HEK293 (cell line): ENCODE data around the gene SLC1A2.

ENCODE experiments used
- CTCF ChIA-PET: fragments of 350-600 bp; formaldehyde crosslinking; extraction: SDS; loops from one replicate; lab custom pipeline; 2021; ENCODE audit warnings: antibody characterized with exemption; lab: Yijun Ruan, JAX
- POLR2A ChIA-PET: fragments of 300-600 bp; formaldehyde crosslinking; extraction: SDS; loops from one replicate; lab custom pipeline; 2020; ENCODE audit warnings: antibody characterized with exemption, inconsistent platforms; lab: Yijun Ruan, JAX
- H3K27ac ChIP-seq: fragments of 200-500 bp; sonication (Bioruptor generic); 2 replicates; pipeline ENCODE4 v1.5.1; 2014; ENCODE audit warnings: low read depth, low read length, control low read depth, inconsistent platforms; ENCODE audit errors: extremely low read depth
- H3K36me3 ChIP-seq, 2 experiments: fragments of 200-500 bp in 1 of 2; sonication (Bioruptor generic) in 1 of 2; 1 replicate in 1 of 2; 2 replicates in 1 of 2; pipeline ENCODE4 v1.5.1; 2014 to 2017; ENCODE audit warnings: inconsistent platforms in 2 of 2, low read length in 2 of 2; ENCODE audit not compliant: control insufficient read depth in 2 of 2, insufficient read depth in 1 of 2
- H3K4me1 ChIP-seq: fragments of 200-500 bp; sonication (Bioruptor generic); 2 replicates; pipeline ENCODE4 v1.5.1; 2014; ENCODE audit warnings: mild to moderate bottlenecking, low read length, inconsistent platforms; ENCODE audit not compliant: control insufficient read depth, insufficient read depth
- H3K4me3 ChIP-seq: 2 replicates; pipeline ENCODE4 v1.5.1; 2011; ENCODE audit warnings: low read depth, mild to moderate bottlenecking, control low read depth, low read length, moderate library complexity
- H3K9me3 ChIP-seq: fragments of 200-500 bp; sonication (Bioruptor generic); 2 replicates; pipeline ENCODE4 v1.5.1; 2014; ENCODE audit warnings: low read depth, low read length, inconsistent platforms; ENCODE audit not compliant: control insufficient read depth, insufficient read depth
- EGR2 ChIP-seq: fragments of 450-650 bp; formaldehyde crosslinking; IDR thresholded peaks from 2 replicates; pipeline ENCODE4 v1.5.1; 2016; ENCODE audit warnings: low read depth, missing biosample characterization, missing genetic modification characterization
- GFI1B ChIP-seq: fragments of 450-650 bp; formaldehyde crosslinking; IDR thresholded peaks from 2 replicates; pipeline ENCODE4 v1.5.1; 2016; ENCODE audit warnings: missing biosample characterization, missing genetic modification characterization
- KLF17 ChIP-seq: fragments of 450-650 bp; formaldehyde crosslinking; IDR thresholded peaks from 2 replicates; pipeline ENCODE4 v1.5.1; 2016; ENCODE audit warnings: missing biosample characterization, missing genetic modification characterization
- PRDM1 ChIP-seq: fragments of 450-650 bp; formaldehyde crosslinking; IDR thresholded peaks from 2 replicates; pipeline ENCODE4; 2016; ENCODE audit warnings: missing biosample characterization, missing genetic modification characterization
- PRDM4 ChIP-seq: fragments of 450-650 bp; formaldehyde crosslinking; IDR thresholded peaks from 2 replicates; pipeline ENCODE4 v1.5.1; 2017; ENCODE audit warnings: missing biosample characterization, missing genetic modification characterization
- PRDM6 ChIP-seq: fragments of 450-650 bp; formaldehyde crosslinking; IDR thresholded peaks from 2 replicates; pipeline ENCODE4 v1.5.1; 2017; ENCODE audit warnings: missing biosample characterization, missing genetic modification characterization
- RBAK ChIP-seq: fragments of 450-650 bp; formaldehyde crosslinking; IDR thresholded peaks from 2 replicates; pipeline ENCODE4 v1.5.1; 2016; ENCODE audit warnings: missing biosample characterization, missing genetic modification characterization
- SCRT2 ChIP-seq: fragments of 450-650 bp; formaldehyde crosslinking; IDR thresholded peaks from 2 replicates; pipeline ENCODE4 v1.5.1; 2016; ENCODE audit warnings: missing biosample characterization, missing genetic modification characterization
- SP7 ChIP-seq: fragments of 450-650 bp; formaldehyde crosslinking; IDR thresholded peaks from 2 replicates; pipeline ENCODE4 v1.5.1; 2016; ENCODE audit warnings: missing biosample characterization, missing genetic modification characterization
- TCF7L2 ChIP-seq: IDR thresholded peaks from 2 replicates; pipeline ENCODE4 v1.6.1; 2011; ENCODE audit warnings: low read depth, mild to moderate bottlenecking, inconsistent platforms, low read length, moderate library complexity, borderline replicate concordance
- TSHZ1 ChIP-seq: fragments of 450-650 bp; formaldehyde crosslinking; IDR thresholded peaks from 2 replicates; pipeline ENCODE4 v1.5.1; 2016; ENCODE audit warnings: missing biosample characterization, missing genetic modification characterization, borderline replicate concordance
- ZFP37 ChIP-seq: fragments of 450-650 bp; formaldehyde crosslinking; IDR thresholded peaks from 2 replicates; pipeline ENCODE4 v1.5.1; 2016; ENCODE audit warnings: missing biosample characterization, missing genetic modification characterization
- ZNF121 ChIP-seq: fragments of 450-650 bp; formaldehyde crosslinking; IDR thresholded peaks from 2 replicates; pipeline ENCODE4 v1.5.1; 2016; ENCODE audit warnings: missing biosample characterization, missing genetic modification characterization
- ZNF132 ChIP-seq: fragments of 450-650 bp; formaldehyde crosslinking; IDR thresholded peaks from 2 replicates; pipeline ENCODE4 v1.5.1; 2017; ENCODE audit warnings: missing biosample characterization, missing genetic modification characterization, borderline replicate concordance
- ZNF146 ChIP-seq: fragments of 450-650 bp; formaldehyde crosslinking; IDR thresholded peaks from 2 replicates; pipeline ENCODE4 v1.5.1; 2016; ENCODE audit warnings: missing biosample characterization, missing genetic modification characterization
- ZNF184 ChIP-seq: fragments of 450-650 bp; IDR thresholded peaks from 2 replicates; pipeline ENCODE4 v1.5.1; 2018; ENCODE audit warnings: missing biosample characterization, mild to moderate bottlenecking, missing genetic modification characterization
- ZNF223 ChIP-seq: fragments of 450-650 bp; formaldehyde crosslinking; IDR thresholded peaks from 2 replicates; pipeline ENCODE4 v1.5.1; 2016; ENCODE audit warnings: missing biosample characterization, missing genetic modification characterization
- ZNF391 ChIP-seq: fragments of 450-650 bp; formaldehyde crosslinking; IDR thresholded peaks from 2 replicates; pipeline ENCODE4 v1.5.1; 2016; ENCODE audit warnings: low read depth, missing biosample characterization, missing genetic modification characterization, borderline replicate concordance
- ZNF423 ChIP-seq: fragments of 450-650 bp; formaldehyde crosslinking; IDR thresholded peaks from 2 replicates; pipeline ENCODE4 v1.5.1; 2016; ENCODE audit warnings: missing biosample characterization, missing genetic modification characterization
- ZNF600 ChIP-seq: fragments of 450-650 bp; formaldehyde crosslinking; IDR thresholded peaks from 2 replicates; pipeline ENCODE4 v1.5.1; 2016; ENCODE audit warnings: missing biosample characterization, missing genetic modification characterization
- ZNF610 ChIP-seq: fragments of 450-650 bp; formaldehyde crosslinking; IDR thresholded peaks from 2 replicates; pipeline ENCODE4 v1.5.1; 2016; ENCODE audit warnings: missing biosample characterization, missing genetic modification characterization, borderline replicate concordance
- ZNF701 ChIP-seq: fragments of 450-650 bp; formaldehyde crosslinking; IDR thresholded peaks from 2 replicates; pipeline ENCODE4 v1.5.1; 2016; ENCODE audit warnings: missing biosample characterization, missing genetic modification characterization
- ZNF76 ChIP-seq: fragments of 450-650 bp; formaldehyde crosslinking; IDR thresholded peaks from 2 replicates; pipeline ENCODE4; 2016; ENCODE audit warnings: low read depth, missing biosample characterization, missing genetic modification characterization, borderline replicate concordance
- ZSCAN5A ChIP-seq: fragments of 450-650 bp; formaldehyde crosslinking; IDR thresholded peaks from 2 replicates; pipeline ENCODE4 v1.5.1; 2016; ENCODE audit warnings: missing biosample characterization, missing genetic modification characterization

SLC1A2 gene

GRCh38 chr11:35362521-35362980, 56.8 kb downstream of the SLC1A2 start:
- Histone ChIP-seq H3K9me3 (no peaks in the 10 kb centered on the region), H3K4me1 (0 out of 2 replicates have a peak, but pooled peaks cover 2% of the 10 kb centered on the region), H3K36me3 (no peaks in the 10 kb centered on the region), H3K27ac (no peak overlapping the region), H3K4me3 (no peak overlapping the region)
- ChIA-PET CTCF (no interaction called here), POLR2A (no interaction called here)
- TF ChIP-seq ZNF701 (tag by site-specific recombination) = no peak
- no peak for TF ChIP-seq ZNF146 (tag by site-specific recombination)
- TF ChIP-seq ZNF223 (tag by site-specific recombination) = no peak
- TF ChIP-seq PRDM4 = no peak
- TF ChIP-seq ZNF423 = no peak
- no peak for TF ChIP-seq ZNF121 (tag by site-specific recombination)
- no peak for TF ChIP-seq SCRT2 (tag by site-specific recombination)
- TF ChIP-seq KLF17 (tag by site-specific recombination) = no peak
- TF ChIP-seq TSHZ1 (tag by site-specific recombination) = no peak

GRCh38 chr11:35360055-35360530, 59.3 kb downstream of the SLC1A2 start:
- H3K27ac ChIP-seq = no peak overlapping the region
- POLR2A ChIA-PET = no interaction called here
- no peak for TF ChIP-seq EGR2 (tag by site-specific recombination)
- TF ChIP-seq RBAK (tag by site-specific recombination) = no peak
- TF ChIP-seq SP7 (tag by site-specific recombination) = no peak
- no peak for TF ChIP-seq TCF7L2
- no peak for TF ChIP-seq ZSCAN5A (tag by site-specific recombination)
- no peak for TF ChIP-seq PRDM1 (tag by site-specific recombination)
- TF ChIP-seq ZNF610 (tag by site-specific recombination) = no peak
- no peak for TF ChIP-seq ZNF184
- TF ChIP-seq ZNF132 (tag by site-specific recombination) = no peak
- TF ChIP-seq ZNF76 (tag by site-specific recombination) = no peak
- TF ChIP-seq ZNF391 (tag by site-specific recombination) = no peak
- no peak for TF ChIP-seq ZNF600 (tag by site-specific recombination)
- TF ChIP-seq ZFP37 (tag by site-specific recombination) = no peak
- TF ChIP-seq ZNF121 (tag by site-specific recombination) = no peak
- no peak for TF ChIP-seq GFI1B (tag by site-specific recombination)
- TF ChIP-seq PRDM6 (tag by site-specific recombination) = no peak
- H3K36me3 ChIP-seq = no peaks in the 10 kb centered on the region
- H3K4me3 ChIP-seq = no peak overlapping the region
- H3K4me1 ChIP-seq = 0 out of 2 replicates have a peak, but pooled peaks cover 2% of the 10 kb centered on the region
- CTCF ChIA-PET = interaction anchor here (0.6 kb wide), 1 partner anchor 19 kb away, joined by 3 read pairs; no protein-coding TSS in a partner anchor
- no peaks in the 10 kb centered on the region for H3K9me3 ChIP-seq
